NT2/D1 (cell line): ENCODE data around the gene NCAM2.

Source experiments
- YY1 ChIP-seq: IDR thresholded peaks from 2 replicates; pipeline ENCODE4 v1.6.1; 2011; ENCODE audit not compliant: insufficient read length, insufficient read depth
- ZNF274 ChIP-seq: IDR thresholded peaks from 2 replicates; pipeline ENCODE4 v1.6.1; 2011; ENCODE audit warnings: mild to moderate bottlenecking, low read depth, low read length

DNA sequence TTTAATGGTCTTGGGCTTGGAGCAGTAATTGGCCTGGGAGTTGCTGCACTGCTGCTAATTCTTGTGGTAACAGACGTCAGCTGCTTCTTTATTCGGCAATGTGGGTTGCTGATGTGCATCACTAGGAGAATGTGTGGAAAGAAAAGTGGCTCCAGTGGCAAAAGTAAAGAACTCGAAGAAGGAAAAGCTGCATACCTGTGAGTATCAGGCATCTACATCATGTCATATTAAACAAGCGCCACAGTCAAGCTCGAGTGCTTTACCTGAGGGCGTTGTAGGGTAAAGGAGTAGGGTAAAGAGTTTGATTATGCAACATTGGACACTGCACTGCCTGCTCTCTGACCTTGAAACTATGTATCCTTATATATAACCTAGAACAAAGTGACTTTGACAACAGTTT, 510.6 kb downstream of the NCAM2 start:
- TF ChIP-seq ZNF274 (no peak), YY1 (no peak)
